Naive thymus-derived CD4-positive, alpha-beta T cell (primary cell): Measurements from ENCODE around the gene EMILIN2. TPM values are rescaled to one million over a fixed set of nuclear protein-coding genes. Genes with fewer than 3 reads are reported as not detected.
"Not testable (repeated sequence)": the region's sequence is repeated elsewhere in the genome, so short reads cannot be mapped to it uniquely, and the experiment has no call there.

Experiments
- ATAC-seq: fragments of 150-1000 bp; cut with Tn5 transposase; 2 replicates; pipeline ENCODE4 v1.10.0; 2021; ENCODE audit warnings: mild to moderate bottlenecking, moderate library complexity
- CTCF ChIA-PET: fragments of 350-600 bp; sonication (Branson Sonifier 250); formaldehyde crosslinking; loops from one replicate; lab custom pipeline; 2021; ENCODE audit warnings: antibody characterized with exemption; lab: Charles Lee
- POLR2A ChIA-PET: fragments of 350-600 bp; sonication (Branson Sonifier 250); formaldehyde crosslinking; loops from one replicate; lab custom pipeline; 2021; ENCODE audit warnings: antibody characterized with exemption, inconsistent platforms; lab: Charles Lee
- DNase-seq, 9 donors: peaks; one replicate each; pipeline versions ENCODE4 v3.0.0 to v3.0.0-alpha.2; 2020 to 2022; ENCODE audit warnings: mixed read lengths in 1 of 9
- H3K27ac ChIP-seq: one replicate; pipeline ENCODE4 v1.7.0; 2013; ENCODE audit warnings: mild to moderate bottlenecking, low read depth, low read length, moderate library complexity
- H3K27me3 ChIP-seq, 2 donors: one replicate each; pipeline ENCODE4 v1.7.0; 2013; ENCODE audit warnings: low read length in 2 of 2, mild to moderate bottlenecking in 2 of 2, moderate library complexity in 2 of 2; ENCODE audit not compliant: control insufficient read depth in 2 of 2, insufficient read depth in 2 of 2
- H3K36me3 ChIP-seq, 3 experiments: 1 replicate in 2 of 3; 2 replicates in 1 of 3; pipeline ENCODE4 v1.7.0; 2013; ENCODE audit warnings: low read length in 3 of 3, mild to moderate bottlenecking in 3 of 3, moderate library complexity in 1 of 3; ENCODE audit not compliant: insufficient read depth in 3 of 3, control insufficient read depth in 2 of 3
- H3K4me1 ChIP-seq, 2 donors: one replicate each; pipeline ENCODE4 v1.7.0; 2013; ENCODE audit warnings: low read length in 2 of 2, mild to moderate bottlenecking in 2 of 2, moderate library complexity in 1 of 2; ENCODE audit not compliant: control insufficient read depth in 2 of 2, insufficient read depth in 2 of 2
- H3K4me3 ChIP-seq: 2 replicates; pipeline ENCODE4 v1.7.0; 2013; ENCODE audit warnings: mild to moderate bottlenecking, low read length
- H3K9me3 ChIP-seq, 3 experiments: 1 replicate in 2 of 3; 2 replicates in 1 of 3; pipeline ENCODE4 v1.7.0; 2013; ENCODE audit warnings: low read length in 3 of 3; ENCODE audit not compliant: control insufficient read depth in 2 of 3
- H3K27ac Mint-ChIP-seq, 9 donors: one replicate each; pipeline ENCODE4 v1.8.0; 2020 to 2022; ENCODE audit warnings: mixed read lengths in 9 of 9, mild to moderate bottlenecking in 8 of 9, moderate library complexity in 5 of 9, inconsistent platforms in 2 of 9
- H3K27me3 Mint-ChIP-seq, 5 donors: one replicate each; pipeline ENCODE4 v1.8.0; 2021 to 2022; ENCODE audit warnings: mixed read lengths in 5 of 5, mild to moderate bottlenecking in 1 of 5
- H3K36me3 Mint-ChIP-seq, 5 donors: one replicate each; pipeline ENCODE4 v1.8.0; 2020 to 2022; ENCODE audit warnings: mixed read lengths in 5 of 5, mild to moderate bottlenecking in 3 of 5, inconsistent platforms in 1 of 5
- H3K4me1 Mint-ChIP-seq, 7 donors: one replicate each; pipeline ENCODE4 v1.8.0; 2020 to 2022; ENCODE audit warnings: mixed read lengths in 7 of 7, mild to moderate bottlenecking in 3 of 7, inconsistent platforms in 1 of 7
- H3K4me3 Mint-ChIP-seq, 10 donors: one replicate each; pipeline ENCODE4 v1.8.0; 2020 to 2022; ENCODE audit warnings: mild to moderate bottlenecking in 10 of 10, mixed read lengths in 10 of 10, moderate library complexity in 6 of 10, inconsistent platforms in 2 of 10
- H3K9me3 Mint-ChIP-seq, 11 donors: one replicate each; pipeline ENCODE4 v1.8.0; 2020 to 2022; ENCODE audit warnings: mixed read lengths in 11 of 11, mild to moderate bottlenecking in 4 of 11, inconsistent platforms in 1 of 11, moderate library complexity in 1 of 11
- intact Hi-C, 2 donors: fragments of 100-400 bp; cut with micrococcal nuclease; formaldehyde crosslinking; loops; one replicate each; pipeline ENCODE4 v1.15.1; 2023
- polyA plus RNA-seq, 2 donors: library from polyadenylated mRNA; unstranded; fragments of 300-500 nt; fragmentation: Illumina TruSeq; gene quantifications; one replicate each; pipeline ENCODE4 v1.2.3, GENCODE V29; 2021
- total RNA-seq, 6 experiments: library from RNA in 5 of 6; stranded (reverse) in 5 of 6; gene quantifications; 1 replicate in 5 of 6; 2 replicates in 1 of 6; pipeline ENCODE4 v1.2.3 and lab custom pipeline; 2021 to 2026

EMILIN2 gene
- total and polyA plus RNA-seq, 7 experiments from 2014 or later, result 2.9 to 51.1 (median 7.7) TPM

DNA sequence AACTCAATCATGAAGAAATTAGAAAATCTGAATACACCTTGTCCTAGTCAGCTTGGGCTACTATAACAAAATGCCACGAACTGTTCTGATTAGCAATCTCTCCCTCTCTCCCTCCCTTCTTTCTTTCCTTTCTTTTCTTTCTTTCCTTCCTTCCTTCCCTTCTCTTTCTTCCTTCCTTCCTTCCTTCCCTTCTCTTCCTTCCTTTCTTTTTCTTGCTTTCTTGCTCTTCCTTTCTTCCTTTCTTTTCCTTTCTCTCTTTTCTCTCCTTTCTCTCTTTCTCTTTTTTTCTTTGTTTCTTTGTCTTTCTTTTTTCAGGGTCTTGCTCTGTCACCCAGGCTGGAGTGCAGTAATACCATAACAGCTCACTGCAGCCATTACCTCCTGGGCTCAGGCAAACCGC is 23.6 kb upstream of the EMILIN2 start:
- intact Hi-C loops, result no loop called here
- Mint-ChIP-seq H3K27me3 (peaks cover 0 to 13% (median 0%) of the 10 kb centered on the region in 5 donors), H3K9me3 (peaks cover 0 to 11% (median 4%) of the 10 kb centered on the region in 11 donors), H3K27ac (no peak overlapping the region), H3K36me3 (peaks cover 0 to 3% (median 0%) of the 10 kb centered on the region in 5 donors), H3K4me1 (no peaks in the 10 kb centered on the region), H3K4me3 (no peak overlapping the region)
- H3K9me3 ChIP-seq, result no peaks in the 10 kb centered on the region
- no peak overlapping the region for H3K27ac ChIP-seq
- CTCF ChIA-PET, result interaction anchor here (0.7 kb wide), 1 partner anchor 565 kb away, joined by 3 read pairs; no protein-coding TSS in a partner anchor
- DNase-seq, result no peak
- H3K36me3 ChIP-seq, result no peaks in the 10 kb centered on the region
- no peaks in the 10 kb centered on the region for H3K4me1 ChIP-seq
- H3K27me3 ChIP-seq, result no peaks in the 10 kb centered on the region
- H3K4me3 ChIP-seq, result no peak overlapping the region
- POLR2A ChIA-PET, result no interaction called here
- no peak for ATAC-seq

DNA sequence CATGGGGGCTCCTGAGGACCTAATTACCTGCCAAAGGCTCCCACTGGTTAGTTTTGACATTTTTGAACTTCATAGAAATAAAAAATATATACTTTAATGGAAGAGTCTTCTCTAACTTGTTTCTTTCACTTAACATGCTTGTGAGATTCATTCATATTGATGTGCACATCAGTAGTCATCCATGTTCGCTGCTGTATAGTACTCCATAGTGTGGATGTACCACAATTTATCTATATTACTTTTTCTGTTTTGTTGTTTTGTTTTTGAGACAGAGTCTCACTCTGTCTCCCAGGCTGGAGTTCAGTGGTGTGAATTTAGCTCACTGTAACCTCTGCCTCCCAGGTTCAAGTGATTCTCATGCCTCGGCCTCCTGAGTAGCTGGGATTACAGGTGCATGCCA is 22.8 kb upstream of the EMILIN2 start:
- Histone ChIP-seq H3K27ac (no peak overlapping the region), H3K9me3 (no peaks in the 10 kb centered on the region), H3K4me3 (no peak overlapping the region), H3K4me1 (no peaks in the 10 kb centered on the region), H3K27me3 (no peaks in the 10 kb centered on the region), H3K36me3 (no peaks in the 10 kb centered on the region)
- H3K4me3 Mint-ChIP-seq, result no peak overlapping the region
- peaks cover 0 to 8% (median 0%) of the 10 kb centered on the region in 5 donors for H3K27me3 Mint-ChIP-seq
- CTCF ChIA-PET, result interaction anchor here (0.7 kb wide), 1 partner anchor 564 kb away, joined by 3 read pairs; no protein-coding TSS in a partner anchor
- no peak for DNase-seq
- H3K36me3 Mint-ChIP-seq, result peaks cover 0 to 3% (median 0%) of the 10 kb centered on the region in 5 donors
- H3K4me1 Mint-ChIP-seq, result no peaks in the 10 kb centered on the region
- ATAC-seq, result no peak
- POLR2A ChIA-PET, result no interaction called here
- intact Hi-C loops, result no loop called here
- no peak overlapping the region for H3K27ac Mint-ChIP-seq
- H3K9me3 Mint-ChIP-seq, result peaks cover 0 to 4% (median under 1%) of the 10 kb centered on the region in 11 donors

DNA sequence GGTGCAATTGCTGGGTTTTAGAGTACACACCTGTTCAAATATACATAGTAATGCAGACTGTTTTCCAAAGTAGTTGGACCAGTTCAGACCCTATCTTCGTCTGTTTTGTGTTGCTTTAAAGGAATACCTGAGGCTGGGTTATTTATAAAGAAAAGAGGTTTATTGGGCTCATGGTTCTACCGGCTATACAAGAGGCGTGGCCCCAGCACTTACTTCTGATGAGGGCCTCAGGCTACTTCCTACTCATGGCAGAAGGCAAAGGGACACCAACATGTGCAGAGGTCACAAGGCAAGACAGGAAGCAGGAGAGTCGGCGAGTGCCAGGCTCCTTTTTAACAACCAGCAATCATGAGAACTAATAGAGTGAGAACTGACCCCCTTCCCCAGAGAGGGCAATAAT is 21.9 kb upstream of the EMILIN2 start:
- H3K27ac Mint-ChIP-seq, result no peak overlapping the region
- no peaks in the 10 kb centered on the region for H3K36me3 ChIP-seq
- H3K27me3 ChIP-seq, result no peaks in the 10 kb centered on the region
- H3K27ac ChIP-seq, result no peak overlapping the region
- no peaks in the 10 kb centered on the region for H3K4me1 Mint-ChIP-seq
- POLR2A ChIA-PET, result no interaction called here
- no peaks in the 10 kb centered on the region for H3K4me1 ChIP-seq
- intact Hi-C loops, result no loop called here
- H3K4me3 Mint-ChIP-seq, result no peak overlapping the region
- ATAC-seq, result no peak
- no peak overlapping the region for H3K4me3 ChIP-seq
- peaks cover 0 to 4% (median 0%) of the 10 kb centered on the region in 11 donors for H3K9me3 Mint-ChIP-seq
- H3K9me3 ChIP-seq, result no peaks in the 10 kb centered on the region
- H3K27me3 Mint-ChIP-seq, result peaks cover 0 to 5% (median 0%) of the 10 kb centered on the region in 5 donors
- no peak for DNase-seq
- peaks cover 0 to 3% (median 0%) of the 10 kb centered on the region in 5 donors for H3K36me3 Mint-ChIP-seq
- CTCF ChIA-PET, result no interaction called here

DNA sequence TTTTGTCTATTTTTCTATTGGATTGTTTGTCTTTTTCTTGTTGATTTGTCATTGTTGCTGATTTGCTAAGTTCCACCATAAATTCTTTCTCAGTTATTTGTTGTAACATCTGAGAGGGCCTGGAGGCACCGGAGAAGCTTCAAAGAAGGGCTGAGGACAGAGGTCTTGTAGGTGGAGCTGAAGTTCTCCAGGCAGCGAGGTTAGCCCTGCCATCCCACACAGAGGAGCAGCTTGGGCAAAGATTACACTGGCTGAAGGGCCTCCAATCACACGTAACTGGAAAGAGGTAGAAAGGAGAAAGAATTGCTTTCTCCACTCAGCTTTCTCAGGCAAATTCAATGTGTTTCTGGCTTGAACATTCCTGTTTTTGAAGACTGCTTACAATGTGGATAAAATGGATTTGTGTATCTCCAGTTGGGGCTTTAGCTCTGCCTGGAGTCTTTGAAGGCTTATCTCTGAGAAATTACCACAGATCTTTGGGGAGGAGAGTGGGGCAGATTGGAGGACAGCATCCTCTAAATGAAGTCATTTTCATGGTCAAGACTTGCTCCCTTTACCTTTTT is 21.1 kb upstream of the EMILIN2 start:
- Mint-ChIP-seq H3K4me3 (no peak overlapping the region), H3K36me3 (peaks cover 0 to 3% (median 0%) of the 10 kb centered on the region in 5 donors), H3K27ac (no peak overlapping the region), H3K4me1 (no peaks in the 10 kb centered on the region), H3K27me3 (peaks cover 0 to 5% (median 0%) of the 10 kb centered on the region in 5 donors), H3K9me3 (peaks cover 0 to 4% (median 0%) of the 10 kb centered on the region in 11 donors)
- Histone ChIP-seq H3K4me1 (no peaks in the 10 kb centered on the region), H3K27me3 (no peaks in the 10 kb centered on the region), H3K4me3 (no peak overlapping the region), H3K27ac (no peak overlapping the region), H3K9me3 (no peaks in the 10 kb centered on the region), H3K36me3 (no peaks in the 10 kb centered on the region)
- DNase-seq, result no peak
- intact Hi-C loops, result no loop called here
- ChIA-PET POLR2A (no interaction called here), CTCF (interaction anchor here (0.7 kb wide), 1 partner anchor 284 kb away, joined by 3 read pairs; no protein-coding TSS in a partner anchor)
- no peak for ATAC-seq

GRCh38 chr18:2826581-2826980 is 20.2 kb upstream of the EMILIN2 start:
- no peak overlapping the region for H3K4me3 Mint-ChIP-seq
- Histone ChIP-seq H3K27me3 (no peaks in the 10 kb centered on the region), H3K27ac (no peak overlapping the region), H3K36me3 (no peaks in the 10 kb centered on the region), H3K9me3 (no peaks in the 10 kb centered on the region), H3K4me1 (no peaks in the 10 kb centered on the region), H3K4me3 (no peak overlapping the region)
- peaks cover 0 to 6% (median 0%) of the 10 kb centered on the region in 7 donors for H3K4me1 Mint-ChIP-seq
- POLR2A ChIA-PET, result no interaction called here
- H3K27me3 Mint-ChIP-seq, result peaks cover 0 to 9% (median 0%) of the 10 kb centered on the region in 5 donors
- H3K36me3 Mint-ChIP-seq, result peaks cover 0 to 3% (median 0%) of the 10 kb centered on the region in 5 donors
- intact Hi-C loops, result no loop called here
- ATAC-seq (no peak), DNase-seq (no peak)
- CTCF ChIA-PET, result interaction anchor here (0.7 kb wide), 1 partner anchor 285 kb away, joined by 3 read pairs; no protein-coding TSS in a partner anchor
- H3K27ac Mint-ChIP-seq, result no peak overlapping the region
- H3K9me3 Mint-ChIP-seq, result peaks cover 0 to 4% (median 0%) of the 10 kb centered on the region in 11 donors

- Mint-ChIP-seq H3K9me3 (peaks cover 0 to 4% (median 0%) of the 10 kb centered on the region in 11 donors), H3K36me3 (peaks cover 0 to 3% (median 0%) of the 10 kb centered on the region in 5 donors), H3K4me3 (no peak overlapping the region), H3K4me1 (peaks cover 0 to 6% (median 0%) of the 10 kb centered on the region in 7 donors), H3K27ac (no peak overlapping the region), H3K27me3 (peaks cover 0 to 9% (median 0%) of the 10 kb centered on the region in 5 donors)
- no peak for DNase-seq
- H3K27me3 ChIP-seq, result no peaks in the 10 kb centered on the region
- no peak for ATAC-seq
- no peaks in the 10 kb centered on the region for H3K36me3 ChIP-seq
- CTCF ChIA-PET, result no interaction called here
- POLR2A ChIA-PET, result no interaction called here
- intact Hi-C loops, result no loop called here
- H3K4me1 ChIP-seq, result no peaks in the 10 kb centered on the region
- H3K4me3 ChIP-seq, result no peak overlapping the region
- H3K9me3 ChIP-seq, result no peaks in the 10 kb centered on the region
- no peak overlapping the region for H3K27ac ChIP-seq
Observed at GRCh38 chr18:2827061-2827460, 19.7 kb upstream of the EMILIN2 start.

GRCh38 chr18:2836118-2836517 is 10.7 kb upstream of the EMILIN2 start:
- DNase-seq, intact Hi-C loops, H3K4me3 Mint-ChIP-seq, H3K4me1 ChIP-seq, H3K27ac ChIP-seq, POLR2A ChIA-PET, H3K4me1 Mint-ChIP-seq, CTCF ChIA-PET, H3K27me3 ChIP-seq, H3K9me3 ChIP-seq, H3K4me3 ChIP-seq, ATAC-seq, H3K27ac Mint-ChIP-seq, H3K36me3 ChIP-seq: not testable (repeated sequence)
- H3K36me3 Mint-ChIP-seq, result peaks cover 5 to 12% (median 8%) of the 10 kb centered on the region in 5 donors
- peaks cover 0 to 12% (median 0%) of the 10 kb centered on the region in 5 donors for H3K27me3 Mint-ChIP-seq
- peaks cover 5 to 26% (median 13%) of the 10 kb centered on the region in 11 donors for H3K9me3 Mint-ChIP-seq
